ENCODE data around the gene IL37. TPM values are rescaled to one million over a fixed set of nuclear protein-coding genes. Genes with fewer than 3 reads are reported as not detected.

Gene IL37
- total RNA-seq, 2 donors from 2014 or later, result 1.4 TPM; not detected in 1

- Histone ChIP-seq H3K9me3 (no peaks in the 10 kb centered on the region), H3K27me3 (replicated peaks; ENCODE audit: insufficient read depth) (no peaks in the 10 kb centered on the region), H3K4me1 (replicated peaks) (no peaks in the 10 kb centered on the region), H3K27ac (no peak overlapping the region), H3K4me3 (no peak overlapping the region), H3K36me3 (no peaks in the 10 kb centered on the region)
- intact Hi-C loops (cut with DNase I), result no loop called here
- no peak for DNase-seq (ENCODE audit: low spot score)
- TF ChIP-seq, protein P1, sequence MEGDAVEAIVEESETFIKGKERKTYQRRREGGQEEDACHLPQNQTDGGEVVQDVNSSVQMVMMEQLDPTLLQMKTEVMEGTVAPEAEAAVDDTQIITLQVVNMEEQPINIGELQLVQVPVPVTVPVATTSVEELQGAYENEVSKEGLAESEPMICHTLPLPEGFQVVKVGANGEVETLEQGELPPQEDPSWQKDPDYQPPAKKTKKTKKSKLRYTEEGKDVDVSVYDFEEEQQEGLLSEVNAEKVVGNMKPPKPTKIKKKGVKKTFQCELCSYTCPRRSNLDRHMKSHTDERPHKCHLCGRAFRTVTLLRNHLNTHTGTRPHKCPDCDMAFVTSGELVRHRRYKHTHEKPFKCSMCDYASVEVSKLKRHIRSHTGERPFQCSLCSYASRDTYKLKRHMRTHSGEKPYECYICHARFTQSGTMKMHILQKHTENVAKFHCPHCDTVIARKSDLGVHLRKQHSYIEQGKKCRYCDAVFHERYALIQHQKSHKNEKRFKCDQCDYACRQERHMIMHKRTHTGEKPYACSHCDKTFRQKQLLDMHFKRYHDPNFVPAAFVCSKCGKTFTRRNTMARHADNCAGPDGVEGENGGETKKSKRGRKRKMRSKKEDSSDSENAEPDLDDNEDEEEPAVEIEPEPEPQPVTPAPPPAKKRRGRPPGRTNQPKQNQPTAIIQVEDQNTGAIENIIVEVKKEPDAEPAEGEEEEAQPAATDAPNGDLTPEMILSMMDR (IDR thresholded peaks at IDR 0.05), result no peak
- no peak for TF ChIP-seq POLR2A (IDR thresholded peaks at IDR 0.05)
- TF ChIP-seq POLR2AphosphoS5 (IDR thresholded peaks at IDR 0.05), result no peak
Measured at GRCh38 chr2:112910219-112910618, 746 bp upstream of the IL37 start.

DNA sequence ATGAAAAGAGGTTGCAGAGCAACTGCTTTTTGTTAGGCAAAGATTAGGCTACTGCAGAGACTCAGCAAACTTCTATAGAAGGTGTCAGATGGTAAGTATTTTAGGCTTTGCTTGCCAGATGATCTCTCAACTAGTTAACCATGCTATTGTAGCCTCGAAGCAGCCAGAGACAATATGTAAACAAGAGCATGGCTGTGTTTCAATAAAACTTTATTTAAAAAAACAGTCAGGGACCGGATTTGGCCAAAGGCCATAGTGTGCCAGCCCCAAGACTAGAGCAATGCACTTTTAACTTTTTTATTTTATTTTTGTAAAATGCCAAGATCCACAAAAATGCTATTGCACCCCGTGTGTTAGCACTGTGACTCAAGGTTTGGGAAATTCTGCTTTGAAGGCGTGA is 1.4 kb downstream of the IL37 start:
- Histone ChIP-seq H3K36me3 (no peaks in the 10 kb centered on the region), H3K4me1 (replicated peaks) (no peaks in the 10 kb centered on the region), H3K9me3 (no peaks in the 10 kb centered on the region), H3K27ac (no peak overlapping the region), H3K4me3 (no peak overlapping the region), H3K27me3 (replicated peaks; ENCODE audit: insufficient read depth) (no peaks in the 10 kb centered on the region)
- 81% methylated on average over 4 of the region's 4 CpGs for WGBS
- TF ChIP-seq POLR2A (IDR thresholded peaks at IDR 0.05), result no peak
- TF ChIP-seq POLR2AphosphoS5 (IDR thresholded peaks at IDR 0.05), result no peak
- TF ChIP-seq, protein P1 (IDR thresholded peaks at IDR 0.05), result no peak
- DNase-seq (ENCODE audit: low spot score), result no peak
- intact Hi-C loops (cut with DNase I), result no loop called here

GRCh38 chr2:112915300-112916144 is 4.6 kb downstream of the IL37 start:
- TF ChIP-seq POLR2AphosphoS5 (IDR thresholded peaks at IDR 0.05), result no peak
- TF ChIP-seq POLR2A (IDR thresholded peaks at IDR 0.05), result no peak
- TF ChIP-seq, protein P1 (IDR thresholded peaks at IDR 0.05), result no peak
- WGBS, result 77% methylated on average over 7 of the region's 7 CpGs

GRCh38 chr2:112916145-112916571 is 5.2 kb downstream of the IL37 start:
- no peaks in the 10 kb centered on the region for H3K36me3 ChIP-seq
- no peak overlapping the region for H3K27ac ChIP-seq
- intact Hi-C loops (cut with DNase I), result no loop called here
- no peak for TF ChIP-seq POLR2AphosphoS5 (IDR thresholded peaks at IDR 0.05)
- no peak for TF ChIP-seq POLR2A (IDR thresholded peaks at IDR 0.05)
- TF ChIP-seq, protein P1 (IDR thresholded peaks at IDR 0.05), result no peak
- no peak overlapping the region for H3K4me3 ChIP-seq
- WGBS, result 69% methylated on average over 3 of the region's 3 CpGs
- H3K4me1 ChIP-seq (replicated peaks), result no peaks in the 10 kb centered on the region
- no peaks in the 10 kb centered on the region for H3K9me3 ChIP-seq
- H3K27me3 ChIP-seq (replicated peaks; ENCODE audit: insufficient read depth), result no peaks in the 10 kb centered on the region
- no peak for DNase-seq (ENCODE audit: low spot score)

More at GRCh38 chr2:112915300-112916144, 4.6 kb downstream of the IL37 start:
- Histone ChIP-seq H3K4me1 (replicated peaks) (no peaks in the 10 kb centered on the region), H3K27me3 (replicated peaks; ENCODE audit: insufficient read depth) (no peaks in the 10 kb centered on the region), H3K27ac (no peak overlapping the region), H3K4me3 (no peak overlapping the region), H3K36me3 (no peaks in the 10 kb centered on the region), H3K9me3 (no peaks in the 10 kb centered on the region)
- DNase-seq (ENCODE audit: low spot score), result no peak
- intact Hi-C loops (cut with DNase I), result no loop called here

All from prostate gland (tissue), 2 donors.